H9 (cell line): ENCODE measurements around the gene KLF13. TPM values are rescaled to one million over a fixed set of nuclear protein-coding genes. Genes with fewer than 3 reads are reported as not detected.

Experiments
- DNase-seq: peaks from one replicate; pipeline ENCODE4 v3.0.0-alpha.2; 2017
- H2AFZ ChIP-seq: one replicate; pipeline ENCODE4 v1.6.1; 2013; ENCODE audit warnings: mild to moderate bottlenecking, low read length, control low read depth, moderate library complexity
- H2AK5ac ChIP-seq: 2 replicates; pipeline ENCODE4 v1.6.1; 2013; ENCODE audit warnings: low read length, control low read depth, mixed read lengths; ENCODE audit not compliant: insufficient read length
- H2BK120ac ChIP-seq: one replicate; pipeline ENCODE4 v1.6.1; 2013; ENCODE audit warnings: low read depth, mild to moderate bottlenecking, low read length, control low read depth, inconsistent platforms; ENCODE audit not compliant: poor library complexity, severe bottlenecking
- H2BK12ac ChIP-seq: 2 replicates; pipeline ENCODE4 v1.6.1; 2013; ENCODE audit warnings: low read length, control low read depth, mixed read lengths, low read depth; ENCODE audit not compliant: insufficient read length
- H2BK15ac ChIP-seq: 2 replicates; pipeline ENCODE4 v1.6.1; 2013; ENCODE audit warnings: low read depth, low read length, control low read depth
- H2BK20ac ChIP-seq: one replicate; pipeline ENCODE4 v1.6.1; 2013; ENCODE audit warnings: low read depth, mild to moderate bottlenecking, low read length, control low read depth, inconsistent platforms; ENCODE audit not compliant: poor library complexity, severe bottlenecking
- H2BK5ac ChIP-seq: 2 replicates; pipeline ENCODE4 v1.6.1; 2013; ENCODE audit warnings: low read length, control low read depth, mixed read lengths; ENCODE audit not compliant: insufficient read length
- H3K14ac ChIP-seq: 2 replicates; pipeline ENCODE4 v1.6.1; 2013; ENCODE audit warnings: low read length, control low read depth; ENCODE audit not compliant: insufficient read depth
- H3K18ac ChIP-seq: 2 replicates; pipeline ENCODE4 v1.6.1; 2013; ENCODE audit warnings: low read depth, mild to moderate bottlenecking, mixed read lengths, low read length, control low read depth; ENCODE audit not compliant: insufficient read length
- H3K23ac ChIP-seq: 2 replicates; pipeline ENCODE4 v1.6.1; 2013; ENCODE audit warnings: low read length, control low read depth, mixed read lengths, low read depth; ENCODE audit not compliant: insufficient read length
- H3K23me2 ChIP-seq: 2 replicates; pipeline ENCODE4 v1.6.1; 2013; ENCODE audit warnings: low read depth, mild to moderate bottlenecking, mixed read lengths, low read length, control low read depth; ENCODE audit not compliant: insufficient read length, poor library complexity, severe bottlenecking
- H3K27ac ChIP-seq: 2 replicates; pipeline ENCODE4 v1.5.1; 2013; ENCODE audit warnings: low read length, control low read depth, mixed read lengths, low read depth; ENCODE audit not compliant: insufficient read length
- H3K27me3 ChIP-seq: 2 replicates; pipeline ENCODE4 v1.6.1; 2013; ENCODE audit warnings: low read length, control low read depth, inconsistent platforms; ENCODE audit not compliant: insufficient read depth
- H3K4ac ChIP-seq: 2 replicates; pipeline ENCODE4 v1.6.1; 2013; ENCODE audit warnings: low read depth, mild to moderate bottlenecking, control low read depth, inconsistent platforms, low read length, moderate library complexity
- H3K4me1 ChIP-seq: 2 replicates; pipeline ENCODE4 v1.6.1; 2013; ENCODE audit warnings: low read length, control low read depth, inconsistent platforms; ENCODE audit not compliant: insufficient read depth
- H3K4me2 ChIP-seq: 2 replicates; pipeline ENCODE4 v1.6.1; 2013; ENCODE audit warnings: low read length, control low read depth, mixed read lengths; ENCODE audit not compliant: insufficient read length, insufficient read depth
- H3K56ac ChIP-seq: 2 replicates; pipeline ENCODE4 v1.6.1; 2013; ENCODE audit warnings: low read depth, mild to moderate bottlenecking, mixed read lengths, low read length, control low read depth; ENCODE audit not compliant: insufficient read length
- H3K79me1 ChIP-seq: 2 replicates; pipeline ENCODE4 v1.6.1; 2013; ENCODE audit warnings: low read depth, mild to moderate bottlenecking, moderate library complexity, low read length, control low read depth, inconsistent platforms; ENCODE audit not compliant: insufficient read depth, poor library complexity, severe bottlenecking
- H3K79me2 ChIP-seq: 2 replicates; pipeline ENCODE4 v1.6.1; 2013; ENCODE audit warnings: low read length, control low read depth, inconsistent platforms; ENCODE audit not compliant: insufficient read depth
- H3K9ac ChIP-seq: 2 replicates; pipeline ENCODE4 v1.6.1; 2013; ENCODE audit warnings: low read length, control low read depth, mixed read lengths; ENCODE audit not compliant: insufficient read length; ENCODE audit errors: extremely low read depth
- H3K9me3 ChIP-seq: one replicate; pipeline ENCODE4 v1.6.1; 2013; ENCODE audit warnings: low read depth, low read length, inconsistent platforms; ENCODE audit not compliant: control insufficient read depth
- H3T11ph ChIP-seq: one replicate; pipeline ENCODE4 v1.6.1; 2013; ENCODE audit warnings: mild to moderate bottlenecking, low read length, control low read depth, inconsistent platforms
- H4K20me1 ChIP-seq: one replicate; pipeline ENCODE4 v1.6.1; 2013; ENCODE audit not compliant: control insufficient read depth, insufficient read length, insufficient read depth
- H4K5ac ChIP-seq: 2 replicates; pipeline ENCODE4 v1.6.1; 2013; ENCODE audit warnings: low read depth, mild to moderate bottlenecking, mixed read lengths, low read length, control low read depth; ENCODE audit not compliant: insufficient read length
- H4K8ac ChIP-seq: replicated peaks from 2 replicates; pipeline ENCODE4 v1.6.1; 2013; ENCODE audit warnings: low read length, control low read depth, mixed read lengths, low read depth; ENCODE audit not compliant: insufficient read length
- H4K91ac ChIP-seq: 2 replicates; pipeline ENCODE4 v1.6.1; 2013; ENCODE audit warnings: low read depth, mild to moderate bottlenecking, moderate library complexity, mixed read lengths, low read length, control low read depth; ENCODE audit not compliant: insufficient read length
- H3K27ac Mint-ChIP-seq, 3 experiments: 2 replicates in 2 of 3; 3 replicates in 1 of 3; pipeline ENCODE4 v1.8.0; 2020 to 2021; ENCODE audit warnings: mixed read lengths in 3 of 3, mild to moderate bottlenecking in 1 of 3, moderate library complexity in 1 of 3
- H3K27me3 Mint-ChIP-seq: 2 replicates; pipeline ENCODE4 v1.8.0; 2021; ENCODE audit warnings: low read depth, mild to moderate bottlenecking, moderate library complexity, mixed read lengths
- H3K36me3 Mint-ChIP-seq, 3 experiments: 2 replicates in 2 of 3; 3 replicates in 1 of 3; pipeline ENCODE4 v1.8.0; 2020 to 2021; ENCODE audit warnings: low read depth in 3 of 3, mixed read lengths in 3 of 3; ENCODE audit not compliant: insufficient read depth in 1 of 3
- H3K4me1 Mint-ChIP-seq, 2 experiments: 2 replicates each; pipeline ENCODE4 v1.8.0; 2020; ENCODE audit warnings: mixed read lengths in 2 of 2
- H3K4me3 Mint-ChIP-seq, 2 experiments: 2 replicates in 1 of 2; 3 replicates in 1 of 2; pipeline ENCODE4 v1.8.0; 2020 to 2021; ENCODE audit warnings: mild to moderate bottlenecking in 2 of 2, mixed read lengths in 2 of 2, moderate library complexity in 1 of 2
- H3K9me3 Mint-ChIP-seq, 2 experiments: 2 replicates in 1 of 2; 3 replicates in 1 of 2; pipeline ENCODE4 v1.8.0; 2020; ENCODE audit warnings: mild to moderate bottlenecking in 2 of 2, mixed read lengths in 2 of 2, moderate library complexity in 1 of 2
- CTCF ChIP-seq: fragments of 200-600 bp; sonication (generic); conservative IDR thresholded peaks from 3 replicates; pipeline ENCODE4 v1.8.0; 2021; ENCODE audit warnings: antibody characterized with exemption, mild to moderate bottlenecking
- WGBS: extraction: QIAGEN DNeasy Blood & Tissue Kit; methylation state at CpG from one replicate; pipeline ENCODE4 v1.1.7; 2013; ENCODE audit warnings: missing lambda C conversion rate, low lambda C conversion rate, mixed read lengths; ENCODE audit not compliant: insufficient read length; ENCODE audit errors: extremely low coverage; 5-methylcytosine and 5-hydroxymethylcytosine counted together
- total RNA-seq: library from RNA; stranded (reverse); gene quantifications from 2 replicates; pipeline ENCODE4 v1.2.1, GENCODE V29; 2021

The KLF13 gene
- total RNA-seq, 1 experiment from 2014 or later = 33.4 TPM

- no peak overlapping the region for H3K4ac ChIP-seq
- no peak overlapping the region for H2BK5ac ChIP-seq
- Mint-ChIP-seq H3K27ac (no peak overlapping the region), H3K9me3 (peaks cover 3 to 9% of the 10 kb centered on the region in 2 experiments), H3K4me3 (no peak overlapping the region), H3K4me1 (peaks cover 13 to 28% of the 10 kb centered on the region in 2 experiments), H3K36me3 (peaks cover 0 to 6% (median 2%) of the 10 kb centered on the region in 3 experiments; a peak in 4 of 7 replicates), H3K27me3 (peaks cover 13% of the 10 kb centered on the region)
- H3K23ac ChIP-seq = no peak overlapping the region
- no peak overlapping the region for H2AFZ ChIP-seq
- no peak overlapping the region for H2BK20ac ChIP-seq
- no peak overlapping the region for H2BK15ac ChIP-seq
- H2BK12ac ChIP-seq = no peak overlapping the region
- no peak overlapping the region for H4K91ac ChIP-seq
- H3K9me3 ChIP-seq = peaks cover 4% of the 10 kb centered on the region
- H2BK120ac ChIP-seq = no peak overlapping the region
- no peak overlapping the region for H4K5ac ChIP-seq
- H4K8ac ChIP-seq = no peak overlapping the region
- no peak overlapping the region for H3K27ac ChIP-seq
- no peaks in the 10 kb centered on the region for H4K20me1 ChIP-seq
- no peaks in the 10 kb centered on the region for H3K27me3 ChIP-seq
- H3K4me1 ChIP-seq = no peaks in the 10 kb centered on the region; the same call in 1 of the 2 replicates
- H3K23me2 ChIP-seq = no peaks in the 10 kb centered on the region
- WGBS = no CpG with 5 or more reads among the region's 21 CpGs
- H3K79me2 ChIP-seq = no peaks in the 10 kb centered on the region
- H3K56ac ChIP-seq = no peak overlapping the region
- H3K4me2 ChIP-seq = no peak overlapping the region
- no peak overlapping the region for H3K14ac ChIP-seq
- no peak for DNase-seq
- no peak overlapping the region for H2AK5ac ChIP-seq
- H3K18ac ChIP-seq = no peak overlapping the region
- no peak overlapping the region for H3K9ac ChIP-seq
- no peak overlapping the region for H3T11ph ChIP-seq
- TF ChIP-seq CTCF = no peak
- no peaks in the 10 kb centered on the region for H3K79me1 ChIP-seq
Measured at GRCh38 chr15:31317421-31318327, 9.0 kb upstream of the KLF13 start.
